Measurements from ENCODE around the gene TLN1. TPM values are rescaled to one million over a fixed set of nuclear protein-coding genes. Genes with fewer than 3 reads are reported as not detected.

The TLN1 gene
- polyA plus RNA-seq, 3 donors, result 46.6 to 251 (median 93.0) TPM

GRCh38 chr9:35717132-35717870 is 14.7 kb downstream of the TLN1 start:
- Mint-ChIP-seq H3K36me3 (peaks cover 0 to 94% of the 10 kb centered on the region in 2 donors), H3K4me3 (no peak overlapping the region)

GRCh38 chr9:35716230-35716629 is 15.8 kb downstream of the TLN1 start:
- H3K27me3 Mint-ChIP-seq (ENCODE audit: low read depth in 3 of 3), result peaks cover 0 to 2% (median 0%) of the 10 kb centered on the region in 3 donors
- intact Hi-C loops (cut with micrococcal nuclease), result no loop called here
- H3K4me1 Mint-ChIP-seq, result no peaks in the 10 kb centered on the region
- H3K36me3 Mint-ChIP-seq, result peaks cover 0 to 94% of the 10 kb centered on the region in 2 donors
- H3K4me1 ChIP-seq (ENCODE audit: control insufficient read depth in 1 of 2, insufficient read depth in 2 of 2, low read length in 2 of 2), result no peaks in the 10 kb centered on the region
- peak overlapping the region in 1 of 2 donors; percentile 11 for H3K27ac ChIP-seq (ENCODE audit: low read depth in 1 of 2, low read length in 2 of 2)
- no peak for DNase-seq
- H4K20me1 ChIP-seq (ENCODE audit: insufficient read depth, low read length), result peaks cover 100% of the 10 kb centered on the region
- H3K4me2 ChIP-seq (replicated peaks; ENCODE audit: extremely low read depth, low read length, poor library complexity, severe bottlenecking), result no peak overlapping the region
- no peak overlapping the region for H3K4me3 Mint-ChIP-seq
- peaks cover 97 to 100% of the 10 kb centered on the region in 2 donors for H3K36me3 ChIP-seq (replicated peaks in 1 of 2; ENCODE audit: control insufficient read depth in 1 of 2, insufficient read depth in 2 of 2, low read length in 2 of 2)
- no peak overlapping the region for H3K9ac ChIP-seq (ENCODE audit: insufficient read depth, low read length, poor library complexity, severe bottlenecking)
- peaks cover 10% of the 10 kb centered on the region for H3K79me2 ChIP-seq (ENCODE audit: insufficient read depth, low read length)
- H3K27ac Mint-ChIP-seq, result peak overlapping the region in 4 of 7 donors; percentile 8 to 51 (median 28)
- TF ChIP-seq CTCF (IDR thresholded peaks at IDR 0.05), result no peak
- no peaks in the 10 kb centered on the region for H3K9me3 Mint-ChIP-seq
- WGBS (ENCODE audit: insufficient coverage), result 100% methylated on average over 3 of the region's 4 CpGs
- H3K9me3 ChIP-seq (replicated peaks in 1 of 2; ENCODE audit: control insufficient read depth in 1 of 2, insufficient read depth in 1 of 2, low read length in 2 of 2), result no peaks in the 10 kb centered on the region
- no peak overlapping the region for H3K4me3 ChIP-seq (replicated peaks in 1 of 3; ENCODE audit: low read depth in 2 of 3, low read length in 3 of 3)
- H2AFZ ChIP-seq (ENCODE audit: insufficient read depth, low read depth, low read length, poor library complexity, severe bottlenecking), result no peak overlapping the region
- no peaks in the 10 kb centered on the region for H3K27me3 ChIP-seq (ENCODE audit: control insufficient read depth in 2 of 2, insufficient read depth in 2 of 2, low read length in 2 of 2)

More at GRCh38 chr9:35717132-35717870, 14.7 kb downstream of the TLN1 start:
- TF ChIP-seq CTCF (IDR thresholded peaks at IDR 0.05), result no peak
- Mint-ChIP-seq H3K27me3 (ENCODE audit: low read depth in 3 of 3) (peaks cover 0 to 2% (median 1%) of the 10 kb centered on the region in 3 donors), H3K9me3 (no peaks in the 10 kb centered on the region), H3K4me1 (no peaks in the 10 kb centered on the region), H3K27ac (peak overlapping the region in 3 of 7 donors; percentile 30 to 61 (median 38))
- no peak overlapping the region for H3K4me2 ChIP-seq (replicated peaks; ENCODE audit: extremely low read depth, low read length, poor library complexity, severe bottlenecking)
- WGBS (ENCODE audit: insufficient coverage), result 98% methylated on average over 14 of the region's 14 CpGs
- H3K27ac ChIP-seq (ENCODE audit: low read depth in 1 of 2, low read length in 2 of 2), result no peak overlapping the region
- no peak for DNase-seq
- no peak overlapping the region for H2AFZ ChIP-seq (ENCODE audit: insufficient read depth, low read depth, low read length, poor library complexity, severe bottlenecking)
- no peaks in the 10 kb centered on the region for H3K27me3 ChIP-seq (ENCODE audit: control insufficient read depth in 2 of 2, insufficient read depth in 2 of 2, low read length in 2 of 2)
- intact Hi-C loops (cut with micrococcal nuclease), result no loop called here
- H3K4me1 ChIP-seq (ENCODE audit: control insufficient read depth in 1 of 2, insufficient read depth in 2 of 2, low read length in 2 of 2), result no peaks in the 10 kb centered on the region
- H3K36me3 ChIP-seq (replicated peaks in 1 of 2; ENCODE audit: control insufficient read depth in 1 of 2, insufficient read depth in 2 of 2, low read length in 2 of 2), result peaks cover 97 to 100% of the 10 kb centered on the region in 2 donors
- H3K9me3 ChIP-seq (replicated peaks in 1 of 2; ENCODE audit: control insufficient read depth in 1 of 2, insufficient read depth in 1 of 2, low read length in 2 of 2), result no peaks in the 10 kb centered on the region
- peaks cover 16% of the 10 kb centered on the region for H3K79me2 ChIP-seq (ENCODE audit: insufficient read depth, low read length)
- H3K9ac ChIP-seq (ENCODE audit: insufficient read depth, low read length, poor library complexity, severe bottlenecking), result no peak overlapping the region
- no peak overlapping the region for H3K4me3 ChIP-seq (replicated peaks in 1 of 3; ENCODE audit: low read depth in 2 of 3, low read length in 3 of 3)
- peaks cover 100% of the 10 kb centered on the region for H4K20me1 ChIP-seq (ENCODE audit: insufficient read depth, low read length)

Measured in CD14-positive monocyte (primary cell).